Mesothelial cell of epicardium (in vitro differentiated cells): ENCODE results near the gene APH1B. TPM values are rescaled to one million over a fixed set of nuclear protein-coding genes. Genes with fewer than 3 reads are reported as not detected.

Source experiments
- DNase-seq, 2 experiments: peaks; one replicate each; pipeline ENCODE4 v3.0.0; 2021; ENCODE audit warnings: low spot score in 2 of 2; ENCODE audit not compliant: unreplicated experiment in 2 of 2
- H3K27ac Mint-ChIP-seq: 2 replicates; pipeline ENCODE4 v1.8.0; 2021; ENCODE audit warnings: mixed read lengths
- H3K27me3 Mint-ChIP-seq: 2 replicates; pipeline ENCODE4 v1.8.0; 2021; ENCODE audit warnings: low read depth, mixed read lengths
- H3K36me3 Mint-ChIP-seq: 2 replicates; pipeline ENCODE4 v1.8.0; 2021; ENCODE audit warnings: mixed read lengths
- H3K4me1 Mint-ChIP-seq: 2 replicates; pipeline ENCODE4 v1.8.0; 2021; ENCODE audit warnings: mixed read lengths
- H3K4me3 Mint-ChIP-seq: 2 replicates; pipeline ENCODE4 v1.8.0; 2021; ENCODE audit warnings: mild to moderate bottlenecking, moderate library complexity, mixed read lengths
- H3K9me3 Mint-ChIP-seq: 2 replicates; pipeline ENCODE4 v1.8.0; 2021; ENCODE audit warnings: mixed read lengths
- total RNA-seq: library from RNA; stranded (reverse); gene quantifications from 3 replicates; pipeline ENCODE4 v1.2.1, GENCODE V29; 2021
- TF ChIP-seq, protein P1 (sequence below): fragments of 200-600 bp; sonication (generic); IDR thresholded peaks from one replicate; pipeline ENCODE4 v1.5.0; 2021; ENCODE audit warnings: antibody characterized with exemption; ENCODE audit not compliant: unreplicated experiment

Gene APH1B
- total RNA-seq, 1 donor from 2014 or later: 21.9 TPM

DNA sequence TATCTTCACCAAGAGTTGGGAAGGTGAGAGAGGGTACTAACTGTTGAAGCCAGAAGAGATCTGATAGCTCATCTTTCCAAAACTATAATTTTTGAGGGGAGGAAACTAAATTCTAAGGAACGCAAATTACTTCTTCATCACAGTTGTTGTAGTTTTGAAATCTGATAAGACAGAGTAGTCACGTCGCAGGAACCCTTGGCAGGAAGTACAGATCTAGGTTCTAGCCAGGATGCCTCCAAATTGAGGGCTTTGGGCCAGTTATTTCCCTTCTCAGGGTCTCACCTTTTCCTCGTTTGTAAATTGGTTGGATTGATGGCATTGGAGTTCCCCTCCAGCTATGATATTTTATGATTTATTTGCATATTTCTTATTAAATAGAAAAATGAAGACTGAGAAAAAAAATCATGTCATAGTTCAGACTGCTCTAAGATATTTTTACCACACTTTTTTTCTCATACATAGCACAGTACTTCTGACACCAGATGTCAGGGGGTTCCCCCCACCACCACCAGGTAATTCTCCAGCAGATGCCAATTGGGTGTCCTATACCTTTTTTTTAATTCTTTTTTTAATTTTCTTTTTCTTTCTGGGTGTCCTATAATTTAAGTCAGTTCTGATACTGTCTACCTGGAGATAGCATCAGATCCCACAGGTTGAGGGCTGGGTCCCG, 32.3 kb upstream of the APH1B start:
- Mint-ChIP-seq H3K9me3 (peaks cover 12% of the 10 kb centered on the region), H3K4me1 (no peaks in the 10 kb centered on the region), H3K27ac (no peak overlapping the region), H3K36me3 (peaks cover 30% of the 10 kb centered on the region), H3K27me3 (no peaks in the 10 kb centered on the region), H3K4me3 (no peak overlapping the region)
- no peak for DNase-seq
- TF ChIP-seq, protein P1, sequence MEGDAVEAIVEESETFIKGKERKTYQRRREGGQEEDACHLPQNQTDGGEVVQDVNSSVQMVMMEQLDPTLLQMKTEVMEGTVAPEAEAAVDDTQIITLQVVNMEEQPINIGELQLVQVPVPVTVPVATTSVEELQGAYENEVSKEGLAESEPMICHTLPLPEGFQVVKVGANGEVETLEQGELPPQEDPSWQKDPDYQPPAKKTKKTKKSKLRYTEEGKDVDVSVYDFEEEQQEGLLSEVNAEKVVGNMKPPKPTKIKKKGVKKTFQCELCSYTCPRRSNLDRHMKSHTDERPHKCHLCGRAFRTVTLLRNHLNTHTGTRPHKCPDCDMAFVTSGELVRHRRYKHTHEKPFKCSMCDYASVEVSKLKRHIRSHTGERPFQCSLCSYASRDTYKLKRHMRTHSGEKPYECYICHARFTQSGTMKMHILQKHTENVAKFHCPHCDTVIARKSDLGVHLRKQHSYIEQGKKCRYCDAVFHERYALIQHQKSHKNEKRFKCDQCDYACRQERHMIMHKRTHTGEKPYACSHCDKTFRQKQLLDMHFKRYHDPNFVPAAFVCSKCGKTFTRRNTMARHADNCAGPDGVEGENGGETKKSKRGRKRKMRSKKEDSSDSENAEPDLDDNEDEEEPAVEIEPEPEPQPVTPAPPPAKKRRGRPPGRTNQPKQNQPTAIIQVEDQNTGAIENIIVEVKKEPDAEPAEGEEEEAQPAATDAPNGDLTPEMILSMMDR: no peak

DNA sequence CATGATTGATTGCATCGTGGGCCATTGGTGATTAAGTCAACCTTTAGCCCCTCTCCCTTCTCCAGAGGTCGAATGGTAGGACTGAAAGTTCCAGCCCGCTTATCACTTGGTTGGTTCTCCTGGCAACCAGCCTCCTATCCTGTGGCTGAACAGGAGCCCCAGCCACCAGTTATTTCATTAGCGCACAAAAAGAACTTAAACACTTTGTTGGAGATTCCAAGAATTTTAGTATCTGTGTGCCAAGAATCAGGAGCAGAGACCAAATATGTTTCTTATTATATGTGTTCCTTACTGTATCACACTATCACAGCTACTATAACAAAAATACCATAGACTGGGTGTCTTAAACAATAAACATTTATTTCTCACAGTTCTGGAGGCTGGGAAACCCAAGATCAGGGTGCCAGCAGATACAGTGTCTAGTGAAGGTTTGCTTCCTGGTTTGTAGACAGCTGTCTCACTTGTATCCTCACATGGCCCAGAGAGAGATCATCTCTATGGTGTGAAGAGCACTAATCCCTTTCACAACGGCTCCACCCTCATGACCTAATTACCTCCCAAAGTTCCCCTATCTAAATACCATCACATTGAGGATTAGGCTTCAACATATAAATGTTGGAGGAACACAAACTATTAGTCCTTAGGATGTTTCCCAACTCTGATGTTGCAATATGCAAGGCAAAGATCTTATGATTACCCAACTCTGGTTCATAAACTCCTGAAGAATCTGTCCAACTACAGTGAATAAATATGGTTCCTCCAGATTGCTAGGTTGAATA, 30.5 kb upstream of the APH1B start:
- Mint-ChIP-seq H3K36me3 (peaks cover 35% of the 10 kb centered on the region), H3K4me1 (no peaks in the 10 kb centered on the region), H3K4me3 (no peak overlapping the region), H3K27ac (no peak overlapping the region), H3K27me3 (no peaks in the 10 kb centered on the region), H3K9me3 (peaks cover 9% of the 10 kb centered on the region)
- TF ChIP-seq, protein P1: no peak
- no peak for DNase-seq

DNA sequence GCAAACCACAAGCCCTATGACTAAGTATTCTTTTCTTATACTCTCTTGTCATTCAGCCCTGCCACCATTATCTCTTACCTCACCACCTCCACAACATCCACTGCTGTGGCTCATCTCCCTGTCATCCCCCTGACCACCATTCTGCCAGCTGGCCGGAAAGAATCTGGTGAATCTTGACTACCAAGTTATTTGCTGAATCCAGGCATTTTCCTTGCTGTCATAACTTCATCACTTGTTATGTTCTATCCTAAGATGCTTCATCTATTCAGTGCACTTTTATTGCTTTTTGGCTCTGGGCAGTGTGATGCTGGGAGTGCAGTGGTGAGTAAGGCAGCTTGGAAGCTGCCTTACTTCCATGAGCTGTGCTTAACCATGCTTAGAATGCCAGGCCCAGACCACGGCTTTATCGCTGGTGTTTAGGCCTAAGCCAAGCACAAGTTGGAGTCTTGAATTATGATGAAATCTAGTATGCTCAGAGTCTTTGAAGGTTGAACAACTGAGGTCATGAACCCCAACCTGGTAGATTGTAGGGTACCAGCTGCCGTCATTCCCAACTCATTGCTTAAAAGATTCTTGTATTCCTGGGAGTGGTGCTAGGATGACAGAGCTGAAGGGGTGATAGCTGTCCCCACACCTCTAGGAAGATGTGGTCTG, 27.0 kb upstream of the APH1B start:
- peaks cover 5% of the 10 kb centered on the region for H3K4me1 Mint-ChIP-seq
- TF ChIP-seq, protein P1: no peak
- H3K9me3 Mint-ChIP-seq: no peaks in the 10 kb centered on the region
- no peaks in the 10 kb centered on the region for H3K27me3 Mint-ChIP-seq
- no peak overlapping the region for H3K4me3 Mint-ChIP-seq
- H3K36me3 Mint-ChIP-seq: peaks cover 27% of the 10 kb centered on the region
- no peak overlapping the region for H3K27ac Mint-ChIP-seq
- DNase-seq: no peak

DNA sequence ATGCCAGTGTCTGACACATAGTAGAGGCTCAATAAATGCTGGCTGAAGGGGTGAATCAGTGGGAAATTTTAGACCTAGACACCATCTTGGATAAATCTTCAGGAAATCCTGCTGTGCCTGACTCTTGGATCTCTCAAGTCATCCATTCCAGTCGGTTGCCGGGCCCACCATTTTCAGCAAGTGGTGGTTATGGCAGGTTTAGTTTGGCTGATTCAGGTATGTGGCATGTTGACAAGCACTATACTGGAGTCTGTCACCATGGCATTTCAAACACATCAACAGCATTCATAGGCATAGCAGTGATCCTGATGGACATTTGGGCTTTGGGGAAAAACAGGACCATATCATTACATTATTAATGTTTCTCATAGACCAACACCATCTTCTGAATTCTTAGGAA, 25.7 kb upstream of the APH1B start:
- TF ChIP-seq, protein P1: no peak
- H3K9me3 Mint-ChIP-seq: no peaks in the 10 kb centered on the region
- H3K27ac Mint-ChIP-seq: no peak overlapping the region
- peaks cover 20% of the 10 kb centered on the region for H3K36me3 Mint-ChIP-seq
- no peak for DNase-seq
- no peak overlapping the region for H3K4me3 Mint-ChIP-seq
- no peaks in the 10 kb centered on the region for H3K27me3 Mint-ChIP-seq
- H3K4me1 Mint-ChIP-seq: peaks cover 15% of the 10 kb centered on the region

DNA sequence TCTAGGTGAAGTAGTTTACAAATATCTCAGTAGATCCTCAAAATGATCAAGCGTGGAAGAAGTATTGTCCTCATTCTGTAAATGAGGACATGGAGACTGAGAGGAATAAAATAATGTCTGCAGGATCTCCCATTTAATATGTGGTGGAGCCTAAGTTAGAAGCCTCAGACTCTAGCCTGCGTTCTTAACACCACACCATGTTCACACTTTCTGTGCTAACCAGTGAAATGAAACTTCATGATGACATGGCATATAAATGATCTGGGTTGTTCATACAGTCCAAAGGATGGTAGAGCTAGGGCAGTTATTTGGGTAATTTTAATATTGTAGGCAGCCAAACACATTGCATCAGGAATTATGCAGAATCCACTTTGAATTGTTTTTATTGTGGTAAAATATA, 25.1 kb upstream of the APH1B start:
- TF ChIP-seq, protein P1: no peak
- Mint-ChIP-seq H3K4me3 (no peak overlapping the region), H3K9me3 (no peaks in the 10 kb centered on the region), H3K36me3 (peaks cover 15% of the 10 kb centered on the region), H3K4me1 (peaks cover 18% of the 10 kb centered on the region), H3K27ac (no peak overlapping the region), H3K27me3 (no peaks in the 10 kb centered on the region)
- no peak for DNase-seq
